ENCODE data around the gene AMBP.

The AMBP gene

DNA sequence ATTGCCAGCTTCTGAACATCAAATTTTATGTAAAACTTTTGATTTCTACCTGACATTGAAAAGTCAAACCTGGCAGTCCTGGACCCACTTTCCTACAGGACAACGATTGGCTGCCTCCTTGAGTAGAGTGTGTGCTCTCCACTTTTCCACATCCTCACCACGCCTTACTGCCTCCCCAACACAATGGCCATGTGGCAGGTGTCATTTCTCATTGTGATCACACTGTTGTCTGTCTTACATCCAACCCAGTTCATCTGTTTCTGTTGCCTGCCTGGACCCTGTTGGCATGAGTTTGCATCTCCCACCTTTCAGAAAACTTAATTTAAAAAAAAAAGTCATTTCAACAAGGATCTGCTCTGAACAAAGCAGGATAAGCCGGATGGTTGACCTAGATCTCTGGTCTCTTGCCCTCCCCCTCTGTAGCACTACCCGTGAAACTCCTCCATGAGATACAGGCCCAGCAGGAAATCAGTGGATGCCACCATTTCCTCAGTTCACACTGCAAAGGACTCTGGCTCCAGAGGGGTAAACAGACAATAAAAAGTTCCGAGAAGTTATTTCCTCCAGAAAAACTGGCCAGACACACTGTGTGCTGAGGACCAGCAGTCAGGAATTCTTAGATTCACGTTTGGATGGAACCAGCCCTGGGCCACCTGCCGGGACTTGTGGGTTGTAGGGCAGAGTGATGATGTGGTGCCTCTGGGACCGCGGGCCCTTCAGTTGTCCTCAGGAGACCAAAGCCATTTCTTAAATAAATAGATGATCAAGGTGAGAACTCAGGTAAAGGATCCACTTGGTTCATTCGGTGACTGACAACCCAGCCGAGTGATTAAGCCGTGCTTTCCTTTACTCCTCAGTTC, 48.6 kb downstream of the AMBP start:
- no peak for DNase-seq

GRCh38 chr9:114028646-114029045, 49.5 kb downstream of the AMBP start:
- no peak for DNase-seq

DNA sequence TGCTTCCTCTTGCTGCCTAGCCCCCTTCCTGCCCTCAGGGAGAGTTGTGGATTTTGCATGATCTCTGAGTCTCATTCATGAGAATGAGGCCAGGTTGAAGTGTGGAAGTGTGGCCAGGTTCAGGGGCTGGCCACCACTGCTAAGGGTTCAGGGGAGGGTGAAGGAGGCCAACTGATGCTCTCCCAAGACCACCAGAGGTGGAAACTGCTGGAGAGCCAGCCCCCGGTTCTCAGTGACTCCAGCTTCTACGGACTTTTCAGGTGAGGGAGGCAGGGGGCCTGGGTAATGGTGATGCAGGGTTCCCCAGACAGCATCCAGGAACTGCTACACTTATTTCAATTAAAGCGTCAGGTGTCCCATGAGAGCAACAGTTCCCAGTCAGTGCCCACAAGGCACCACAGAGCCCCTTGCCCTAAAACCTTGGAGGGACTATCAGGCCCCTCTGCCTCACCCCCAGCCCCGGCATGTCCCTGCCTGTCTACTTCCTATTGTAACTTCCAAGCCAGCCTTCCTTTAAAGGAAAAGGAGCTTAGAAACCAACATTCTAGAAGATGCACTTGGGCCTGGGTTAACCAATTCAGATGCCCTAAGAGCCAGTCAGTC, 50.1 kb downstream of the AMBP start:
- DNase-seq: no peak

DNA sequence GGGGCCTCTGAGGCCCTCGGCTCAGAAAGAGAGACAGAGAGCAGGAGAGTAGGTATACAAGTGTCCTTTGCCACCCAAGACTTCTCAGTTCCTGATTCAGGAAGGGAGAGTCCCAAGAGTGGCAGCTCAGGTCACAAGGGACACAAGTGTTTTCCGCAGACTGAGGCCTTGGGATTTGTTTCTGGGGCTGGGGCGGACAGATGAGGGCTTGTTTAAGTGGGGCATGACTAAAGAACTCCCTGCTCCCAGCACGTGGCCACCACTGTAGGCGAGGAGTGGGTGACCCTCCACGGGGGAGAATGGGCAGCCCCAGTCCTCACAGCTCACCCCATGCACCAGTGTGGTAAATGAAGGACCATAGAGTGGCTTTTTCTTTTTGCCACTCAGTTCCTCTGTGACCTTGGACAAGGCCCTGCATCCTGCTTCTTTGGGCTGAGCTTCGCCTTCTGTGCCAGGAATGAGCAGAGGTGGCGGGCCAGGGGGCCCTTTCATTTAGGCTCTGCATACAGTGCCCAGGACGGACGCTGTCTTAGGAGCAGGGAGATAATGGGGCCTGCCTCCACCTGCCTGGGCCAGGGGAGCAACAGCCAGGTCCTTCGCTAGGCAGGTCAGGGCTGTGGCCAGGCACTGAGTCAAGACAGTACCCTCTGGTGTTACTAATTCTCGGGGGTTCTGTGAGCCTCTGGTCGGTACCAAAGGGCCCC, 50.8 kb downstream of the AMBP start:
- no peak for DNase-seq

GRCh38 chr9:114026335-114026734, 51.8 kb downstream of the AMBP start:
- no peak for DNase-seq

GRCh38 chr9:114025760-114026159, 52.3 kb downstream of the AMBP start:
- no peak for DNase-seq

GRCh38 chr9:114025196-114025753, 52.8 kb downstream of the AMBP start:
- DNase-seq: no peak

DNA sequence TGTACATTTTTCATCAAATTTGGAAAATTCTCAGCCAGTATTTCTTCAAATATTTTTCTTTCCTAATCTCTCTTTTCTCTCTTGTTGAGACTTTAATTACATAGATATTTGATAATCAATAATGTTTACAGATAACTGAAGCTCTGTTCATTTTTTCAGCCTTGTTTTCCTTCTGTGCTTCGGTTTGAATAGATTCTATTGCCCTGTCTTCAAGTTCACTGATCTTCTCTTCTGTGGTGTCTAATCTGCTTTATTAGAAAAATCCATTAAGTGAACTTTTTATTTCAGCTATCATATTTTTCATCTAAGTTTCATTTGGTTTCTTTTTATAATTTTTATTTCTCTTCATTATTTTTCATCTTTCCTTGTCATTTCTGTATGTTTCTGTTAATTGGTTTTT, 54.1 kb downstream of the AMBP start:
- DNase-seq: no peak

DNA sequence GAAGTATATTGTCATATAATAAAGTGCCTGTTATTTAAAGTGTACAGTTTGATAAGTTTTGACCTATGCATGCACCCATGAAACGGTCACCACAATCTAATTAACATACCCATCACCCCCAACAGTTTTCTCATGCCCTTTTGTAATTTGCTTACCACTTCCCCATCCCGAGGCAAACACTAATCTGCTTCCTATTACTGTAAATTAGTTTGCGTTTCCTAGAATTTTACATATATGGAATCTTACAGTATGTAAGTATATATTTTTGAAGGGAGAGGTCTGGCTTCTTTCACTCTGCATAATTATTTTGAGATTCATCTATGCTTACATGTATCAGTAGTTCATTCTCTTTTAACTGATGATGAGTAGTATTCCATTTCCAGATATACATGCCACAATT, 56.5 kb downstream of the AMBP start:
- DNase-seq: no peak

GRCh38 chr9:114017741-114018715, 60.1 kb downstream of the AMBP start:
- no peak for DNase-seq

DNA sequence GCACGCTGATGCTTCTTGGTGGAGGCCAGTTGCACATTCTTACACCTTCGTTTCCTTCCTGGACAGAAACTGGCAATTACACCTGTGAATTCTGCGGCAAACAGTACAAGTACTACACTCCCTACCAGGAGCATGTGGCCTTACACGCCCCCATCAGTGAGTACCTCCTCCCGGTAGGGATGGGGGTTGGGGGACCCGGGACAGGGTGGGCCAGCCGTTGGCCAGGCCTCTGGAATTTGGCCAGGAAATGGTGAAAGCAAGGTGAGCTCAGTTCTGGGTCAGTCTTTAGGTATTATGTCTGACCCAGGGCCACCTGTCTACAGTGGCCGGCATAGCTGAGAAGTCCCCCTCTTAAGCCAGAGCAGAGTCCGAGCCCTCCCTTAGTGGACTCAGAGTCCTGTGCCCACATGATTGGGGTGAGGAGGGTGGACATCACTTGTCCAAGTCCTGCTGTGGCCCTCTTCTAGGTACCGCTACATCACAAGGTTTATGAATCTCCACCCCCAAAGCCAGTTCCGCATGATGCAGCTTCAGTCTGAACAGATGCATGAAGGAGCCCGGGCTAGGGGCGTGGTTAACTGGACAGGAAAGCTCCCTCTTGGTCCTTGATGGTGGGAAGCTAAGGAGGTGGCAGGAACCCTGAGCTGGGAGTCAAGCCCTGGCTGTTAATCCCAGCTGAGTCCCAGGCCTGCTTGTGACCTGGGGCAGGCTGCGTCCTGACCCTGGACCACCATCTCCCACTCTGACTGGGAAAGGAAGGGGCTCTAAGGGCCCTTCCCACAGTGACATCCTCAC, 61.3 kb downstream of the AMBP start:
- no peak for DNase-seq

DNA sequence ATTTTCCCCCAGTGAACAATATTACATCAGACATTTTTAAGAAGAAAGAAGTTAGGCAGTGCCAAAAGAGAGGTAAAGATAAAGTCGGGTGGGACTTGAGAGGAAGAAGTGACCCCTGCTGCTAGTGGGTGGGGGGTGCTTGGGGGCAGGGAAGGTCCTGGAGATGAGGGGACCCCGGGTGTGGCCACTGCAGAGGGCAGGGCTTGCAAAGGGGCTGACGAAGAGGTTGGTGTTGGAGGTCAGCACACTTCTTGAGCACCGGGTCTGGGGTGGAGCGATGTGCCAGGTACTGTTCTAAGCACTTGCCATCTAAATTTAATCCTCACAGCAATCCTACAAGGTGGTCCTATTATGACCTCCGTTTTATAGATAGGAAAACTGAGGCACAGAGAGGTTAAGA, 62.0 kb downstream of the AMBP start:
- no peak for DNase-seq

- DNase-seq: no peak
Measured at GRCh38 chr9:114015607-114016006, 62.5 kb downstream of the AMBP start.

DNA sequence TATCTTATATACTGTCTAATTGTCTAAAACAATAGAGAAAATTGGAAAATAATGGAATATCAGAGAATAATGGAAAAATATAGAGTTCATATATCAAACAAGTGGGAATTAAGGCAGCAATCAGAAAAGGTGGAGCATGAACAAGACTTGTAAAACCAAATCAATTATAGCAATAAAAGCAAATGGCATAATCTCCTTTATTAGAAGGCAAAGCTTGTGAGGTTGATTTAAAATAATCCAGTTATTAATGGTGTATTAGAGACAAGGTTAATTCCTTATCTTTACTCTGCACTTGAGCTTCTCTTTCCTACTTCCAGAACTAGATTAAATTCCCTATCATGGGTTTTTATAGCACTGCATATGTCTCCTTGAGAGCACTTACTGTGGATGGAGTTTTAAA, 64.1 kb downstream of the AMBP start:
- DNase-seq: no peak

DNA sequence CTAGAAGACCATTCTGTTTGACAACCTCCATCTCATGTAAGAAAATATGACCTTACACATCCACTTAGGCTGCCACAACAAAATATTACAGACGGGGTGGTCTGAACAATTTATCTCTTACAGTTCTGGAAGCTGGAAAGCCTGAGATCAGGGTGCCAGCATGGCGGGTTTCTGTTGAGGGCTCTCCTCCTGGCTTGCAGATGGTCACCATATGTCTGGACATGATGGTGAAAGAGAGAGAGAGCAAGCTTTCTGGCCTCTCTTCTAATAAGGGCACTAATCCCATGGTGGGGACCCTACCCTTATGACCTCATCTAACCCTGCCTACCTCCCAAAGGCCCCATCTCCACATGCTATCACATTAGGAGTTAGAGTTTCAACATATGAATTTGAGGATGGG, 66.0 kb downstream of the AMBP start:
- no peak for DNase-seq

GRCh38 chr9:114011313-114011712, 66.8 kb downstream of the AMBP start:
- DNase-seq: no peak
